Retinal pigment epithelial cell (primary cell): Measurements from ENCODE around the gene SH3BP1.
A peak's percentile ranks its signal among the peaks of the same experiment; 100 is the strongest.

Source experiments
- DNase-seq: peaks from one replicate; pipeline ENCODE4 v3.0.0-alpha.2; 2010; ENCODE audit warnings: low read depth
- H3K4me3 ChIP-seq: 2 replicates; pipeline ENCODE4 v1.5.1; 2011; ENCODE audit warnings: mild to moderate bottlenecking, low read length, control low read depth, moderate library complexity
- TF ChIP-seq, protein P1 (sequence below): conservative IDR thresholded peaks from 2 replicates; pipeline ENCODE4 v1.5.1; 2011; ENCODE audit warnings: low read depth, low read length, control low read depth, inconsistent platforms

SH3BP1 gene

GRCh38 chr22:37665487-37665886, 26.0 kb downstream of the SH3BP1 start:
- H3K4me3 ChIP-seq: no peak overlapping the region
- no peak for DNase-seq
- TF ChIP-seq, protein P1, sequence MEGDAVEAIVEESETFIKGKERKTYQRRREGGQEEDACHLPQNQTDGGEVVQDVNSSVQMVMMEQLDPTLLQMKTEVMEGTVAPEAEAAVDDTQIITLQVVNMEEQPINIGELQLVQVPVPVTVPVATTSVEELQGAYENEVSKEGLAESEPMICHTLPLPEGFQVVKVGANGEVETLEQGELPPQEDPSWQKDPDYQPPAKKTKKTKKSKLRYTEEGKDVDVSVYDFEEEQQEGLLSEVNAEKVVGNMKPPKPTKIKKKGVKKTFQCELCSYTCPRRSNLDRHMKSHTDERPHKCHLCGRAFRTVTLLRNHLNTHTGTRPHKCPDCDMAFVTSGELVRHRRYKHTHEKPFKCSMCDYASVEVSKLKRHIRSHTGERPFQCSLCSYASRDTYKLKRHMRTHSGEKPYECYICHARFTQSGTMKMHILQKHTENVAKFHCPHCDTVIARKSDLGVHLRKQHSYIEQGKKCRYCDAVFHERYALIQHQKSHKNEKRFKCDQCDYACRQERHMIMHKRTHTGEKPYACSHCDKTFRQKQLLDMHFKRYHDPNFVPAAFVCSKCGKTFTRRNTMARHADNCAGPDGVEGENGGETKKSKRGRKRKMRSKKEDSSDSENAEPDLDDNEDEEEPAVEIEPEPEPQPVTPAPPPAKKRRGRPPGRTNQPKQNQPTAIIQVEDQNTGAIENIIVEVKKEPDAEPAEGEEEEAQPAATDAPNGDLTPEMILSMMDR: no peak

DNA sequence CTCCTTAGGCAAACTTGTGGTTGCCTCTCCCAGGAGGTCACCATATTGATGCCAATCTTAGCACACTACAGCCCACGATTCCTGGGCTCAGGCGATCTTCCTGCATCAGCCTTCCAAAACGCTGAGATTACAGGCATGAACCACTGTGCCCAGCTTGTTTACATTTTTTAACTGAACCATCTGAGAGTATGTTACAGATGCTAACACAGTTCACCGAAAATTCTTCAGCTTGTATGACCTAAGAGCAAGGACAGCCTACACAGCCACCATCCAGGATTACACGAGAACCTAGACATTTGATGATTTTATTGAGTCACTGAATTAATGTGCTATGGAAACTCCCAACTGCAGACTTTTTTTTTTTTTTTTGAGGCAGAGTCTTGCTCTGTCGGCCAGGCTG, 30.1 kb downstream of the SH3BP1 start:
- DNase-seq: no peak
- H3K4me3 ChIP-seq: no peak overlapping the region
- TF ChIP-seq, protein P1: no peak

DNA sequence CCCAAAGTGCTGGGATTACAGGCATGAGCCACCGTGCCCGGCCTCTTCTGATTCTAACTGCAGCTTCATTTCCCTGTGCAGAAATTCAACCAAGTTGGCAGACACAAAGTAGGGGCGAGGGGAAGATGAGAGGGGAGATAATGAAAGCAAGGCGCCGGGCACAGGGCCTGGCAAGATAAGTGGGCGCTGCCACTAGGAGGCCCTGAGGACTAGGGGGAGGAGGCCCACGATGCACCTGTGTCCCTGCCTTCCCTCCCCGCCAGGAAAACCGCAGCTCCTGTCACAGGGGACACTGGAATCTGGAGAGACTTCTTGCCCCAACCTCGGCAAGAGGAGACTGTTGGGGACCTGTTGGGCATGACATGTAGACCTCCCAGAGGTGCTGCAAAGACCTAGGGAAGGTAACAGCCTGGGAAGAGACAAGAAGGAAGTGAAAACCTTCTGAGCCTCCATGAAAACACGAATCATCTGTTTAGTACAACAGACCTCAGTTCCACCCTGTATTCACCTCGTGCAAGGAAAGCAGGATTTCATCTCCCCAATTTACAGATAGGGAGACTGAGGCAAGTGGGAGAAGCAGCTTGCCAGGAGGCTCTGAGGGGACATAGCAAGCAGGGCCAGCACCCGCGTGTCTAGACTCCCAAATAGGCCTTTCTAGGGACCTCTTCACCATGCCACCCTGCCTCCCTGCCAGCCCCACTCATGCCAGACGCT, 32.9 kb downstream of the SH3BP1 start:
- no peak overlapping the region for H3K4me3 ChIP-seq
- DNase-seq: no peak
- TF ChIP-seq, protein P1: no peak

DNA sequence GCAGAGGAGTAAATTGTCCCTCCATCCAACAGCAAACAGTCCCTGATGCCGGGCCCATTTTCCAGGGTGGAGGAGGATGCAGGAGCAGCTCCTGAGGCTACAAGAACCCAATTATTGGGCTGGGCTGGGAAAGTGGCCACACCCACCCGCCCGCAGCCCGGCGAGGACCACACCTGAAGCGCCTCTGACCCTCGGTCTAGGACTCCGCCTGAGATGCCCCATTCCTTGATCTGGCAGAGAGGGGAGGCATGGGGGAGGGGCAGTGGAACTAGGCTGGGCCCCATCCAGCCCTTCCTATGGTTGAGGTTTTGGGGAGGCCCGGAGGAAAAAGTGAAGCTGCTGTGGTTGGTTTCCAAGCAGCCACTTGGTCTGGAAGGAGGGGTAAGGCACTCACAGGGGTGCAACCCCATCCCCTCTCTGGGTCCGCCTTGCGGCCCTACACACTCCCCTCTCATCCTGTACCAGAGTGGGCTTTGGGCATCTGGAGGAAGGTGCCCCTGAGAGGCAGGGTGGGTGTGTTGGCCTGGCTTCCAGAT, 33.5 kb downstream of the SH3BP1 start:
- no peak overlapping the region for H3K4me3 ChIP-seq
- no peak for DNase-seq
- TF ChIP-seq, protein P1: no peak

DNA sequence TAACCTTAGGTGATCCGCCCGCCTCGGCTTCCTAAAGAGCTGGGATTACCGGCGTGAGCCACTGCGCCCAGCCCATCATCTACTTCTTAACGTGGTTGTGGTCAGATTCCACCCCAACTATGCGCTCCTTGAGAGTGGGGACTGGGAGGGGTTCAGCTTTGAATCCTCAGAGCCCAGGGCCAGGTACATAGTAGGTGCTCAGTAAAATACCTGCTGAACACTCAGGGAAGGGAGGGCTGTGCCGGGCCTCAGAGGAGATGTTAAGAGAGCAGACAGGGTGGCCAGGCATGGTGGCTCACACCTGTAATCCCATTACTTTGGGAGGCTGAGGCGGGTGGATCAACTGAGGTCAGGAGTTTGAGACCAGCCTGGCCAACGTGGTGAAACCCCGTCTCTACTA, 34.8 kb downstream of the SH3BP1 start:
- DNase-seq: no peak
- H3K4me3 ChIP-seq: no peak overlapping the region
- TF ChIP-seq, protein P1: no peak

DNA sequence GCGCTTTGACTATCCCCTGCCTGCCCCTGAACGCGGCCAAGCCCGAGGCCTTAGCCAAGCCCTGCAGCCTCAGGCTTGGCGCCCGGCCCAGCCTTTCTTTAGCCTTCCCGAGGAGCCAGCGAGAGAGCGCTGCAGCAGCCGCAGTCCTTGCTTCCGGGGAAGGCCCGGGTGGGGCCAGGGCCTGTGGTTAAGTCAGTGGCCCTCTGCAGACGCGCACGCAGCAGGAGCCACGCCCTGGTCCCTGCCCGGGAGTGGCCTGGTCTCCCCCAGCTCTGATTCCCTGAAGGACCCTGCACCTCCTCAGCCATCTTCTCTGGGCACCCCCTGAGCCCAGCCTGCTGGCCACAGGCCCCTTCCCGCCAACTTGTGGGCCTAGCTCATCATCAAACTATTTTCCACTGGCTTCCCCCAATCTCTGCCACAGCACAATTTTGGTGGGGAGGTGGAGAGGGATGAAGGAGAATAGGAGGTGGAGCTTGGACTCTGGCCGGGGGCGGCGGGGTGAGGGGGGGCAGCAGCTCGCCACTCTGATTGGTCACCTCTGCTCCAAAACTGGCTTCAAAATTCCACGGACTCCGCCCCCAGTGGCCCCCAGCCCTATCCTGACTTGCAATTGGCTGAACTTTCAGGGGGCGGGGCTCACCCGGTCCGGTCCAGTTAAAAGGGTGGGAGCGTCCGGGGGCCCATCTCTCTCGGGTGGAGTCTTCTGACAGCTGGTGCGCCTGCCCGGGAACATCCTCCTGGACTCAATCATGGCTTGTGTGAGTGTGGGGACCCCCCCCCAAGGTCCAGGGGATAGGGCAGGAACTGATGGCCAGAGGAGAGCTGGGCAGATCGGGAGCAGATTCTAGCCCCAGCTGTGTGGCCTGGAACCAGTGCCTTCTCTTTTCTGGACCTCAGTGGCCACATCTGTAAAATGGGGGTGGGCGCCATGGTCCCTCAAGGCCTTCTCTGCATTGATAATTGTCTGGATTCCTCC, 35.8 kb downstream of the SH3BP1 start, which contains the start of gene LGALS1:
LGALS1 (plus strand) TSS at position 686 of the 979 bp plus-strand sequence; CDS start at position 753, 67 bp downstream.
- peak; percentile 67 for DNase-seq
- H3K4me3 ChIP-seq: peak within 1 kb of the TSS; percentile 52
- TF ChIP-seq, protein P1: no peak
